Hepatocyte (in vitro differentiated cells): ENCODE results near the gene IKZF2.

Experiments
- CTCF ChIP-seq: fragments of 200-600 bp; sonication (generic); IDR thresholded peaks from 2 replicates; pipeline ENCODE4 v1.5.1; 2016; ENCODE audit warnings: antibody characterized with exemption, mild to moderate bottlenecking; ENCODE audit not compliant: poor library complexity
- EZH2 ChIP-seq: fragments of 200-600 bp; sonication (generic); IDR thresholded peaks from 2 replicates; pipeline ENCODE4 v1.6.1; 2016; ENCODE audit warnings: antibody characterized with exemption, mild to moderate bottlenecking, borderline replicate concordance
- EZH2phosphoT487 ChIP-seq: fragments of 200-600 bp; sonication (generic); IDR thresholded peaks from one replicate; pipeline ENCODE4 v1.6.1; 2018; ENCODE audit warnings: antibody characterized with exemption, mild to moderate bottlenecking, low read depth, moderate library complexity; ENCODE audit not compliant: unreplicated experiment, severe bottlenecking

GRCh38 chr2:213161759-213162515 is 10.5 kb upstream of the IKZF2 start:
- no peak for TF ChIP-seq CTCF
- no peak for TF ChIP-seq EZH2
- TF ChIP-seq EZH2phosphoT487: no peak
